HepG2 (cell line): Measurements from ENCODE around the gene UBC. TPM values are rescaled to one million over a fixed set of nuclear protein-coding genes. Genes with fewer than 3 reads are reported as not detected.

Experiments
- ATF1 ChIP-seq: IDR thresholded peaks from 2 replicates; pipeline ENCODE4 v1.6.1; 2016; ENCODE audit warnings: mild to moderate bottlenecking, control low read depth
- ELF3 ChIP-seq: IDR thresholded peaks from 2 replicates; pipeline ENCODE4 v1.6.1; 2016; ENCODE audit warnings: missing genetic modification reagents, missing compliant biosample characterization
- FOXA1 ChIP-seq, 2 experiments: fragments of 450-650 bp in 1 of 2; sonication (generic) in 1 of 2; formaldehyde crosslinking in 1 of 2; IDR thresholded peaks; 2 replicates each; pipeline versions ENCODE4 v1.4.0 to v1.6.1; 2016 to 2020; ENCODE audit warnings: missing genetic modification reagents in 1 of 2
- FOXO1 ChIP-seq: sonication (generic); formaldehyde crosslinking; IDR thresholded peaks from 2 replicates; pipeline ENCODE4 v1.4.0; 2020; ENCODE audit warnings: missing genetic modification reagents
- FOXP1 ChIP-seq, 2 experiments: fragments of 450-650 bp in 1 of 2; IDR thresholded peaks; 2 replicates each; pipeline ENCODE4 v1.6.1; 2017 to 2018; ENCODE audit warnings: antibody characterized with exemption in 1 of 2
- HOXA3 ChIP-seq: sonication (generic); formaldehyde crosslinking; IDR thresholded peaks from 2 replicates; pipeline ENCODE4 v1.5.0; 2020; ENCODE audit warnings: missing genetic modification reagents
- JUN ChIP-seq: sonication (generic); formaldehyde crosslinking; IDR thresholded peaks from 2 replicates; pipeline ENCODE4 v1.4.0; 2020; ENCODE audit warnings: mild to moderate bottlenecking, missing genetic modification reagents
- MAFK ChIP-seq, 2 experiments: IDR thresholded peaks in 1 of 2; conservative IDR thresholded peaks in 1 of 2; 2 replicates each; pipeline ENCODE4 v1.6.1; 2011; ENCODE audit warnings: improper control_type of control experiment in 2 of 2, low read length in 2 of 2
- MIER2 ChIP-seq: IDR thresholded peaks from 2 replicates; pipeline ENCODE4 v1.6.1; 2016; ENCODE audit warnings: missing biosample characterization, missing genetic modification reagents
- SALL2 ChIP-seq: sonication (generic); formaldehyde crosslinking; IDR thresholded peaks from 2 replicates; pipeline ENCODE4 v1.8.1; 2023; ENCODE audit warnings: mild to moderate bottlenecking, missing genetic modification reagents, inconsistent platforms
- TCF7 ChIP-seq: sonication (generic); IDR thresholded peaks from 2 replicates; pipeline ENCODE4 v1.6.1; 2016; ENCODE audit warnings: antibody characterized with exemption, low read depth
- YEATS2 ChIP-seq: sonication (generic); formaldehyde crosslinking; IDR thresholded peaks from 2 replicates; pipeline ENCODE4 v1.4.0; 2020; ENCODE audit warnings: missing genetic modification reagents, borderline replicate concordance
- ZNF558 ChIP-seq: sonication (generic); formaldehyde crosslinking; IDR thresholded peaks from 2 replicates; pipeline ENCODE4 v1.9.0; 2022; ENCODE audit warnings: mild to moderate bottlenecking, missing genetic modification reagents, borderline replicate concordance
- ZNF709 ChIP-seq: sonication (generic); formaldehyde crosslinking; IDR thresholded peaks from 2 replicates; pipeline ENCODE4 v1.5.0; 2020; ENCODE audit warnings: mild to moderate bottlenecking, missing genetic modification reagents
- polyA plus RNA-seq, 8 experiments: library from polyadenylated mRNA; depleted of rRNA in 3 of 8; stranded (reverse) in 7 of 8; unstranded in 1 of 8; fragments of >200 nt; fragmentation: Illumina TruSeq in 4 of 8; extraction: Trizol in 4 of 8; gene quantifications; 2 replicates each; pipeline versions ENCODE4 v1.2.1 to v1.2.3, GENCODE V29; 2011 to 2016; ENCODE audit warnings: low read depth in 4 of 8, missing spikeins in 1 of 8, mixed read lengths in 1 of 8; ENCODE audit not compliant: insufficient read depth in 1 of 8
- total RNA-seq, 5 experiments: library from RNA; depleted of rRNA; stranded (reverse); fragments of >200 nt; fragmentation: Illumina TruSeq; extraction: Trizol; gene quantifications; 2 replicates each; pipeline ENCODE4 v1.2.3, GENCODE V29; 2016; ENCODE audit warnings: low read depth in 1 of 5
- TF ChIP-seq, protein P1 (sequence below): sonication (generic); formaldehyde crosslinking; IDR thresholded peaks from 2 replicates; pipeline ENCODE4 v1.9.0; 2021; ENCODE audit warnings: missing genetic modification reagents, borderline replicate concordance
- TF ChIP-seq, protein P2 (sequence below), 2 experiments: sonication (generic) in 1 of 2; formaldehyde crosslinking in 1 of 2; IDR thresholded peaks; 2 replicates each; pipeline versions ENCODE4 v1.4.0 to v1.6.1; 2016 to 2020; ENCODE audit warnings: borderline replicate concordance in 1 of 2, low read depth in 1 of 2, mild to moderate bottlenecking in 1 of 2, missing genetic modification reagents in 1 of 2
- TF ChIP-seq, protein P3 (sequence below): sonication (generic); formaldehyde crosslinking; IDR thresholded peaks from 2 replicates; pipeline ENCODE4 v1.5.0; 2020; ENCODE audit warnings: mild to moderate bottlenecking, missing genetic modification reagents
- TF ChIP-seq, protein P4 (sequence below): sonication (generic); formaldehyde crosslinking; IDR thresholded peaks from 2 replicates; pipeline ENCODE4 v1.5.0; 2020; ENCODE audit warnings: mild to moderate bottlenecking, missing genetic modification reagents

Gene UBC
- total and polyA plus RNA-seq, 2 of the 13 experiments (the other 11 are each of a cell fraction or from before 2014, with no cell fraction given) = 805 to 1,432 TPM

DNA sequence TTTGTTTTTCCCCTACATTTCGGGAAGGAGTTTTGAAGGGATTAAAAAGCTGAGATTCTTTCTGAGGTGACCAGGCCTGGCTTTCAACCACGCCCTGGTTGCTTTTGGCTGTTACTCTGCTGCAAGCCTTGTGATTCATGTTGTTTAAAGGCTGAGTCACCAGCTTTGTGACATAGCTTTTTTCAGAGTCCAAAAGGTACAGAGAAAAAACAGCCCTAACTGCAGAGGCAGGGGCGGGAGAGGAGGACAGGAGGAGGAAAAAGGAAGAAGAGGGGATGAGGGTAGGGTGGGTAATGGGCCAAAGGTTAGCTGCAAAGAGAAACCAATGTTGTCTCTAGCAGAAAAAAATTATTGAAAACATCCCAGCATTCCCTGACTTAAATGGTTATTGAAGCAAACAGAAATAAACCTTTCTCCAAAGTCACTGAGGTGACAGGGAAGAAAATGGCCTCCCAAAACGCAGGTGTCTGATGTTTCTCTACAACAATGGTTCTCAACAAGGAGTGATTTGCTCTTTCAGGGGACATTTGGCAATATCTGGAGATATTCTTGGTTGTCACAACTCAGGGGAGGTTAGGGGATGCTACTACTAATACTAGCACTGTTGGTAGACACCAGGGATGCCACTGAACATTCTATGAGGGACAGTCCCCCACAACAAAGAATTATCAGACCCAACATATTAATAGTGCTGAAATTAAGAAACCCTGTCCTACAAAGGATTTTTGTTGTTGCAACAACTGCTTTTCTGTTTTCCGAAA, 2.1 kb upstream of the UBC start (continued):
- TF ChIP-seq HOXA3 (CRISPR knock-in tag) (peak; percentile 64), TCF7 (0 out of 2 replicates have a peak, but pooled peaks have one; percentile 14), MAFK (conservative IDR thresholded peaks at IDR 0.05 in 1 of 2, IDR thresholded peaks at IDR 0.05 in 1 of 2; ENCODE audit: low read length in 2 of 2) (peak; percentile 66 to 75), FOXA1 (IDR thresholded peaks at IDR 0.05) (no peak), FOXA1 (CRISPR knock-in tag; IDR thresholded peaks at IDR 0.05) (peak; percentile 64), SALL2 (CRISPR knock-in tag) (0 out of 2 replicates have a peak, but pooled peaks have one; percentile 5), ZNF558 (CRISPR knock-in tag) (no peak; the same call in 1 of the 2 replicates), JUN (CRISPR knock-in tag) (peak; percentile 81), FOXP1 (IDR thresholded peaks at IDR 0.05) (no peak), FOXP1 (CRISPR knock-in tag; IDR thresholded peaks at IDR 0.05) (peak; percentile 79), FOXO1 (CRISPR knock-in tag) (peak; percentile 58; the same call in 1 of the 2 replicates), MIER2 (CRISPR knock-in tag) (0 out of 2 replicates have a peak, but pooled peaks have one; percentile 20), ELF3 (CRISPR knock-in tag) (peak; percentile 91), YEATS2 (0 out of 2 replicates have a peak, but pooled peaks have one; percentile 33), ATF1 (no peak), ZNF709 (CRISPR knock-in tag) (0 out of 2 replicates have a peak, but pooled peaks have one; percentile 19)
- TF ChIP-seq, protein P1, sequence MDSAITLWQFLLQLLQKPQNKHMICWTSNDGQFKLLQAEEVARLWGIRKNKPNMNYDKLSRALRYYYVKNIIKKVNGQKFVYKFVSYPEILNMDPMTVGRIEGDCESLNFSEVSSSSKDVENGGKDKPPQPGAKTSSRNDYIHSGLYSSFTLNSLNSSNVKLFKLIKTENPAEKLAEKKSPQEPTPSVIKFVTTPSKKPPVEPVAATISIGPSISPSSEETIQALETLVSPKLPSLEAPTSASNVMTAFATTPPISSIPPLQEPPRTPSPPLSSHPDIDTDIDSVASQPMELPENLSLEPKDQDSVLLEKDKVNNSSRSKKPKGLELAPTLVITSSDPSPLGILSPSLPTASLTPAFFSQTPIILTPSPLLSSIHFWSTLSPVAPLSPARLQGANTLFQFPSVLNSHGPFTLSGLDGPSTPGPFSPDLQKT (CRISPR knock-in tag) = no peak
- TF ChIP-seq, protein P2, sequence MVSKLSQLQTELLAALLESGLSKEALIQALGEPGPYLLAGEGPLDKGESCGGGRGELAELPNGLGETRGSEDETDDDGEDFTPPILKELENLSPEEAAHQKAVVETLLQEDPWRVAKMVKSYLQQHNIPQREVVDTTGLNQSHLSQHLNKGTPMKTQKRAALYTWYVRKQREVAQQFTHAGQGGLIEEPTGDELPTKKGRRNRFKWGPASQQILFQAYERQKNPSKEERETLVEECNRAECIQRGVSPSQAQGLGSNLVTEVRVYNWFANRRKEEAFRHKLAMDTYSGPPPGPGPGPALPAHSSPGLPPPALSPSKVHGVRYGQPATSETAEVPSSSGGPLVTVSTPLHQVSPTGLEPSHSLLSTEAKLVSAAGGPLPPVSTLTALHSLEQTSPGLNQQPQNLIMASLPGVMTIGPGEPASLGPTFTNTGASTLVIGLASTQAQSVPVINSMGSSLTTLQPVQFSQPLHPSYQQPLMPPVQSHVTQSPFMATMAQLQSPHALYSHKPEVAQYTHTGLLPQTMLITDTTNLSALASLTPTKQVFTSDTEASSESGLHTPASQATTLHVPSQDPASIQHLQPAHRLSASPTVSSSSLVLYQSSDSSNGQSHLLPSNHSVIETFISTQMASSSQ (IDR thresholded peaks at IDR 0.05; ENCODE audit: low read depth) = peak; percentile 25; the same call in 1 of the 2 replicates
- TF ChIP-seq, protein P2 (CRISPR knock-in tag; IDR thresholded peaks at IDR 0.05; ENCODE audit: borderline replicate concordance) = no peak
- TF ChIP-seq, protein P3, sequence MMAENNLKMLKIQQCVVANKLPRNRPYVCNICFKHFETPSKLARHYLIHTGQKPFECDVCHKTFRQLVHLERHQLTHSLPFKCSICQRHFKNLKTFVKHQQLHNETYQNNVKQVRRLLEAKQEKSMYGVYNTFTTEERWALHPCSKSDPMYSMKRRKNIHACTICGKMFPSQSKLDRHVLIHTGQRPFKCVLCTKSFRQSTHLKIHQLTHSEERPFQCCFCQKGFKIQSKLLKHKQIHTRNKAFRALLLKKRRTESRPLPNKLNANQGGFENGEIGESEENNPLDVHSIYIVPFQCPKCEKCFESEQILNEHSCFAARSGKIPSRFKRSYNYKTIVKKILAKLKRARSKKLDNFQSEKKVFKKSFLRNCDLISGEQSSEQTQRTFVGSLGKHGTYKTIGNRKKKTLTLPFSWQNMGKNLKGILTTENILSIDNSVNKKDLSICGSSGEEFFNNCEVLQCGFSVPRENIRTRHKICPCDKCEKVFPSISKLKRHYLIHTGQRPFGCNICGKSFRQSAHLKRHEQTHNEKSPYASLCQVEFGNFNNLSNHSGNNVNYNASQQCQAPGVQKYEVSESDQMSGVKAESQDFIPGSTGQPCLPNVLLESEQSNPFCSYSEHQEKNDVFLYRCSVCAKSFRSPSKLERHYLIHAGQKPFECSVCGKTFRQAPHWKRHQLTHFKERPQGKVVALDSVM = peak; percentile 56
- TF ChIP-seq, protein P4, sequence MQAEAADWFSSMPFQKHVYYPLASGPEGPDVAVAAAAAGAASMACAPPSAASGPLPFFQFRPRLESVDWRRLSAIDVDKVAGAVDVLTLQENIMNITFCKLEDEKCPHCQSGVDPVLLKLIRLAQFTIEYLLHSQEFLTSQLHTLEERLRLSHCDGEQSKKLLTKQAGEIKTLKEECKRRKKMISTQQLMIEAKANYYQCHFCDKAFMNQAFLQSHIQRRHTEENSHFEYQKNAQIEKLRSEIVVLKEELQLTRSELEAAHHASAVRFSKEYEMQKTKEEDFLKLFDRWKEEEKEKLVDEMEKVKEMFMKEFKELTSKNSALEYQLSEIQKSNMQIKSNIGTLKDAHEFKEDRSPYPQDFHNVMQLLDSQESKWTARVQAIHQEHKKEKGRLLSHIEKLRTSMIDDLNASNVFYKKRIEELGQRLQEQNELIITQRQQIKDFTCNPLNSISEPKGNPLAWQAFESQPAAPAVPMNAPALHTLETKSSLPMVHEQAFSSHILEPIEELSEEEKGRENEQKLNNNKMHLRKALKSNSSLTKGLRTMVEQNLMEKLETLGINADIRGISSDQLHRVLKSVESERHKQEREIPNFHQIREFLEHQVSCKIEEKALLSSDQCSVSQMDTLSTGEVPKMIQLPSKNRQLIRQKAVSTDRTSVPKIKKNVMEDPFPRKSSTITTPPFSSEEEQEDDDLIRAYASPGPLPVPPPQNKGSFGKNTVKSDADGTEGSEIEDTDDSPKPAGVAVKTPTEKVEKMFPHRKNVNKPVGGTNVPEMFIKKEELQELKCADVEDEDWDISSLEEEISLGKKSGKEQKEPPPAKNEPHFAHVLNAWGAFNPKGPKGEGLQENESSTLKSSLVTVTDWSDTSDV (CRISPR knock-in tag) = no peak
